K562 (cell line): Measurements from ENCODE around the gene RUNDC3A. TPM values are rescaled to one million over a fixed set of nuclear protein-coding genes. Genes with fewer than 3 reads are reported as not detected.

Experiments used
- CHD2 ChIP-seq: IDR thresholded peaks from 2 replicates; pipeline ENCODE4 v1.6.1; 2011; ENCODE audit warnings: low read depth, low read length
- FOXJ3 ChIP-seq: sonication (generic); formaldehyde crosslinking; IDR thresholded peaks from 2 replicates; pipeline ENCODE4 v1.4.0; 2020; ENCODE audit warnings: mild to moderate bottlenecking, missing genetic modification reagents
- ILK ChIP-seq: fragments of 450-650 bp; IDR thresholded peaks from 2 replicates; pipeline ENCODE4 v1.6.1; 2016; ENCODE audit warnings: missing genetic modification characterization, low read depth, mild to moderate bottlenecking, missing compliant biosample characterization, moderate library complexity, borderline replicate concordance
- MCM5 ChIP-seq: fragments of 450-650 bp; IDR thresholded peaks from 2 replicates; pipeline ENCODE4 v1.6.1; 2016; ENCODE audit warnings: low read depth
- MECOM ChIP-seq: fragments of 250-450 bp; sonication (Bioruptor Pico); IDR thresholded peaks from 2 replicates; pipeline ENCODE4 v1.8.0; 2022; ENCODE audit warnings: inconsistent platforms
- MTA3 ChIP-seq: fragments of 450-650 bp; formaldehyde crosslinking; IDR thresholded peaks from 2 replicates; pipeline ENCODE4 v1.6.1; 2017; ENCODE audit warnings: mild to moderate bottlenecking, borderline replicate concordance
- NR2C1 ChIP-seq, 2 experiments: fragments of 450-650 bp; IDR thresholded peaks; 2 replicates each; pipeline ENCODE4 v1.6.1; 2017; ENCODE audit warnings: mild to moderate bottlenecking in 2 of 2, antibody characterized with exemption in 1 of 2, inconsistent platforms in 1 of 2, missing compliant biosample characterization in 1 of 2, missing genetic modification characterization in 1 of 2
- RAD21 ChIP-seq, 2 experiments: fragments of 250-450 bp in 1 of 2; fragments of 450-650 bp in 1 of 2; sonication (Bioruptor Pico) in 1 of 2; formaldehyde crosslinking in 1 of 2; IDR thresholded peaks in 1 of 2; conservative IDR thresholded peaks in 1 of 2; 2 replicates each; pipeline versions ENCODE4 v1.4.0 to v1.8.0; 2020 to 2022; ENCODE audit warnings: mild to moderate bottlenecking in 2 of 2, moderate library complexity in 1 of 2
- SIN3A ChIP-seq, 2 experiments: fragments of 150-350 bp in 1 of 2; IDR thresholded peaks; 2 replicates each; pipeline ENCODE4 v1.6.1; 2011 to 2016; ENCODE audit warnings: borderline replicate concordance in 2 of 2, low read depth in 2 of 2, low read length in 2 of 2, mild to moderate bottlenecking in 2 of 2, moderate library complexity in 2 of 2; ENCODE audit not compliant: control insufficient read depth in 1 of 2
- TAF7 ChIP-seq: fragments of 450-650 bp; IDR thresholded peaks from 2 replicates; pipeline ENCODE4 v1.6.1; 2016; ENCODE audit warnings: missing genetic modification characterization, missing compliant biosample characterization
- UBTF ChIP-seq, 2 experiments: IDR thresholded peaks; 2 replicates each; pipeline ENCODE4 v1.6.1; 2012; ENCODE audit warnings: improper control_type of control experiment in 2 of 2, low read depth in 2 of 2, low read length in 2 of 2, borderline replicate concordance in 1 of 2
- ZBED1 ChIP-seq: IDR thresholded peaks from 2 replicates; pipeline ENCODE4 v1.6.1; 2014
- ZNF785 ChIP-seq: fragments of 250-450 bp; sonication (Bioruptor Pico); IDR thresholded peaks from 2 replicates; pipeline ENCODE4 v1.4.0; 2020; ENCODE audit warnings: mild to moderate bottlenecking
- polyA plus RNA-seq, 8 experiments: library from polyadenylated mRNA; depleted of rRNA in 4 of 8; stranded (reverse) in 5 of 8; unstranded in 3 of 8; fragments of >200 nt; fragmentation: Nextera tagmentation in 2 of 8; fragmentation: Illumina TruSeq in 1 of 8; extraction: Ambion mirVana in 2 of 8; extraction: Trizol in 1 of 8; gene quantifications; 2 replicates each; pipeline versions ENCODE4 v1.2.1 to v1.2.3, GENCODE V29; 2011 to 2014; ENCODE audit warnings: inconsistent platforms in 1 of 8, missing spikeins in 1 of 8
- total RNA-seq, 7 experiments: library from RNA; depleted of rRNA in 6 of 7; stranded (reverse); fragments of >200 nt in 6 of 7; fragmentation: Illumina TruSeq in 2 of 7; extraction: Trizol in 2 of 7; gene quantifications; 2 replicates each; pipeline versions ENCODE4 v1.2.1 to v1.2.3, GENCODE V29; 2011 to 2021; ENCODE audit warnings: low replicate concordance in 1 of 7
- TF ChIP-seq, protein P1 (sequence below): sonication (generic); formaldehyde crosslinking; IDR thresholded peaks from 2 replicates; pipeline ENCODE4 v1.8.0; 2023; ENCODE audit warnings: missing genetic modification reagents, mild to moderate bottlenecking, borderline replicate concordance
- TF ChIP-seq, protein P2 (sequence below), 2 experiments: fragments of 450-650 bp; IDR thresholded peaks; 2 replicates each; pipeline ENCODE4 v1.6.1; 2016
- TF ChIP-seq, protein P3 (sequence below): fragments of 450-650 bp; IDR thresholded peaks from 2 replicates; pipeline ENCODE4 v1.6.1; 2016; ENCODE audit warnings: antibody characterized with exemption

RUNDC3A gene
- total and polyA plus RNA-seq, 9 of the 15 experiments (the other 6 are each of a cell fraction or from before 2014, with no cell fraction given), result not detected

DNA sequence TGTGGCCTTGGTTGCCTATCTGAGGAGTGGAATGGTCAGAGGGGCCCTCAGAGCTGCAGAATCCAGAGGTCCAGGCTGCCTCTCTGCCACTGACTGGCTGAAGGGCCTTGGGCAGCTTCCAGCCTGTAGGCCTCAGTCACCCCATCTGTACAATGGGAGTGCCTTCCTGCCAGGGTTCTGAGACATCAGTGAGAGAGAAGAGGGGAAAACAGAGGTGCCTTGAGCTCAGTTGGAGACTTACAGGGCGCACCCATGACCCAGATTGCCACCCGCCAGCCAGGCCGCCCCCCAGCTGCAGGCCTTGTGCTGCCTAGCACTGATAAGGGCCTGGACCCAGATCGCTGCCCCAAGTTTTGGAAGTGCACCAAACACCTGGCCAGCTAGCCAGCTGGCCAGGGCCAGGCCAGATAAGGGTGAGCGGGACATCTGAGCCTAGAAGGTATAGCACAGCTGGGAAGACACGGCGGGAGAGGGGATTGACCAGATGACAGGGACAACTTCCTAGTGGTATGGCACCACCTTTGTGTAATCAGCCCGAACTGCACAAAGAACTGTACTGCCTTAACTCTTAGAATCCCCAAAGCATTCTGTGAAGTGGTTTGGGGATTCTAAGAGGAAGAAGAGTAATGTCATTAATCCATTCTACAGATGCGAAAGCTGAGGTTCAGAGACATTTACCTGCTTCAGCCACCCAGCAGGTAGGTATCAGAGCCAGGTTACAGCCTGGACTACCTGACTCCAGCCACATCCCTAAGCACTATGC lies 41.8 kb upstream of the RUNDC3A start (continued):
- no peak for TF ChIP-seq UBTF (IDR thresholded peaks at IDR 0.05; ENCODE audit: borderline replicate concordance in 1 of 2, low read depth in 2 of 2, low read length in 2 of 2)
- peak; percentile 62; the same call in 1 of the 2 replicates for TF ChIP-seq NR2C1 (IDR thresholded peaks at IDR 0.05)
- TF ChIP-seq NR2C1 (tag; IDR thresholded peaks at IDR 0.05), result peak; percentile 80
- TF ChIP-seq, protein P1, sequence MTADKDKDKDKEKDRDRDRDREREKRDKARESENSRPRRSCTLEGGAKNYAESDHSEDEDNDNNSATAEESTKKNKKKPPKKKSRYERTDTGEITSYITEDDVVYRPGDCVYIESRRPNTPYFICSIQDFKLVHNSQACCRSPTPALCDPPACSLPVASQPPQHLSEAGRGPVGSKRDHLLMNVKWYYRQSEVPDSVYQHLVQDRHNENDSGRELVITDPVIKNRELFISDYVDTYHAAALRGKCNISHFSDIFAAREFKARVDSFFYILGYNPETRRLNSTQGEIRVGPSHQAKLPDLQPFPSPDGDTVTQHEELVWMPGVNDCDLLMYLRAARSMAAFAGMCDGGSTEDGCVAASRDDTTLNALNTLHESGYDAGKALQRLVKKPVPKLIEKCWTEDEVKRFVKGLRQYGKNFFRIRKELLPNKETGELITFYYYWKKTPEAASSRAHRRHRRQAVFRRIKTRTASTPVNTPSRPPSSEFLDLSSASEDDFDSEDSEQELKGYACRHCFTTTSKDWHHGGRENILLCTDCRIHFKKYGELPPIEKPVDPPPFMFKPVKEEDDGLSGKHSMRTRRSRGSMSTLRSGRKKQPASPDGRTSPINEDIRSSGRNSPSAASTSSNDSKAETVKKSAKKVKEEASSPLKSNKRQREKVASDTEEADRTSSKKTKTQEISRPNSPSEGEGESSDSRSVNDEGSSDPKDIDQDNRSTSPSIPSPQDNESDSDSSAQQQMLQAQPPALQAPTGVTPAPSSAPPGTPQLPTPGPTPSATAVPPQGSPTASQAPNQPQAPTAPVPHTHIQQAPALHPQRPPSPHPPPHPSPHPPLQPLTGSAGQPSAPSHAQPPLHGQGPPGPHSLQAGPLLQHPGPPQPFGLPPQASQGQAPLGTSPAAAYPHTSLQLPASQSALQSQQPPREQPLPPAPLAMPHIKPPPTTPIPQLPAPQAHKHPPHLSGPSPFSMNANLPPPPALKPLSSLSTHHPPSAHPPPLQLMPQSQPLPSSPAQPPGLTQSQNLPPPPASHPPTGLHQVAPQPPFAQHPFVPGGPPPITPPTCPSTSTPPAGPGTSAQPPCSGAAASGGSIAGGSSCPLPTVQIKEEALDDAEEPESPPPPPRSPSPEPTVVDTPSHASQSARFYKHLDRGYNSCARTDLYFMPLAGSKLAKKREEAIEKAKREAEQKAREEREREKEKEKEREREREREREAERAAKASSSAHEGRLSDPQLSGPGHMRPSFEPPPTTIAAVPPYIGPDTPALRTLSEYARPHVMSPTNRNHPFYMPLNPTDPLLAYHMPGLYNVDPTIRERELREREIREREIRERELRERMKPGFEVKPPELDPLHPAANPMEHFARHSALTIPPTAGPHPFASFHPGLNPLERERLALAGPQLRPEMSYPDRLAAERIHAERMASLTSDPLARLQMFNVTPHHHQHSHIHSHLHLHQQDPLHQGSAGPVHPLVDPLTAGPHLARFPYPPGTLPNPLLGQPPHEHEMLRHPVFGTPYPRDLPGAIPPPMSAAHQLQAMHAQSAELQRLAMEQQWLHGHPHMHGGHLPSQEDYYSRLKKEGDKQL (CRISPR knock-in tag), result peak; percentile 98; the same call in 1 of the 2 replicates
- TF ChIP-seq ILK, result no peak
- TF ChIP-seq ZNF785 (CRISPR knock-in tag), result no peak
- peak; percentile 91 for TF ChIP-seq ZBED1
- no peak for TF ChIP-seq CHD2
- peak; percentile 90 for TF ChIP-seq MTA3
- TF ChIP-seq, protein P2, sequence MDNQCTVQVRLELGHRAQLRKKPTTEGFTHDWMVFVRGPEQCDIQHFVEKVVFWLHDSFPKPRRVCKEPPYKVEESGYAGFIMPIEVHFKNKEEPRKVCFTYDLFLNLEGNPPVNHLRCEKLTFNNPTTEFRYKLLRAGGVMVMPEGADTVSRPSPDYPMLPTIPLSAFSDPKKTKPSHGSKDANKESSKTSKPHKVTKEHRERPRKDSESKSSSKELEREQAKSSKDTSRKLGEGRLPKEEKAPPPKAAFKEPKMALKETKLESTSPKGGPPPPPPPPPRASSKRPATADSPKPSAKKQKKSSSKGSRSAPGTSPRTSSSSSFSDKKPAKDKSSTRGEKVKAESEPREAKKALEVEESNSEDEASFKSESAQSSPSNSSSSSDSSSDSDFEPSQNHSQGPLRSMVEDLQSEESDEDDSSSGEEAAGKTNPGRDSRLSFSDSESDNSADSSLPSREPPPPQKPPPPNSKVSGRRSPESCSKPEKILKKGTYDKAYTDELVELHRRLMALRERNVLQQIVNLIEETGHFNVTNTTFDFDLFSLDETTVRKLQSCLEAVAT (IDR thresholded peaks at IDR 0.05), result peak in 1 of 2 experiments; percentile 91; a peak in 2 of 4 replicates
- TF ChIP-seq SIN3A (IDR thresholded peaks at IDR 0.05; ENCODE audit: borderline replicate concordance in 2 of 2, control insufficient read depth in 1 of 2, low read depth in 2 of 2, low read length in 2 of 2), result peak in 1 of 2 experiments; percentile 64; a peak in 1 of 4 replicates
- peak; percentile 73 for TF ChIP-seq MECOM (CRISPR knock-in tag)
- TF ChIP-seq, protein P3, sequence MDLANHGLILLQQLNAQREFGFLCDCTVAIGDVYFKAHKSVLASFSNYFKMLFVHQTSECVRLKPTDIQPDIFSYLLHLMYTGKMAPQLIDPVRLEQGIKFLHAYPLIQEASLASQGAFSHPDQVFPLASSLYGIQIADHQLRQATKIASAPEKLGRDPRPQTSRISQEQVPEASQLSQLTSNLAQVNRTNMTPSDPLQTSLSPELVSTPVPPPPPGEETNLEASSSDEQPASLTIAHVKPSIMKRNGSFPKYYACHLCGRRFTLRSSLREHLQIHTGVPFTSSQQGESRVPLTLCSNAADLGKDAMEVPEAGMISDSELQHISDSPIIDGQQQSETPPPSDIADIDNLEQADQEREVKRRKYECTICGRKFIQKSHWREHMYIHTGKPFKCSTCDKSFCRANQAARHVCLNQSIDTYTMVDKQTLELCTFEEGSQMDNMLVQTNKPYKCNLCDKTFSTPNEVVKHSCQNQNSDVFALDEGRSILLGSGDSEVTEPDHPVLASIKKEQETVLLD, result peak; percentile 56; the same call in 1 of the 2 replicates
- no peak for TF ChIP-seq FOXJ3 (CRISPR knock-in tag)
- TF ChIP-seq RAD21 (CRISPR knock-in tag; conservative IDR thresholded peaks at IDR 0.05 in 1 of 2, IDR thresholded peaks at IDR 0.05 in 1 of 2), result peak; percentile 38 to 76
- no peak for TF ChIP-seq MCM5
- no peak for TF ChIP-seq TAF7 (tag)
